ENCODE data around the gene IQCN.

- TF ChIP-seq CTCF (IDR thresholded peaks at IDR 0.05; ENCODE audit: borderline replicate concordance, extremely low read depth, low read length, poor library complexity, severe bottlenecking) (no peak), EZH2 (IDR thresholded peaks at IDR 0.05; ENCODE audit: borderline replicate concordance, low read depth, low read length, severe bottlenecking) (no peak)
These were observed 43.9 kb upstream of the IQCN start for GRCh38 chr19:18317961-18318800.

Data from DND-41 (cell line).